Neural crest cell (in vitro differentiated cells): ENCODE results near the gene SGO1. TPM values are rescaled to one million over a fixed set of nuclear protein-coding genes. Genes with fewer than 3 reads are reported as not detected.
A peak's percentile ranks its signal among the peaks of the same experiment; 100 is the strongest.

Source experiments
- DNase-seq: peaks from one replicate; pipeline ENCODE4 v3.0.0; 2021; ENCODE audit warnings: low read depth, mixed read lengths, low spot score
- H3K27ac Mint-ChIP-seq: one replicate; pipeline ENCODE4 v1.8.0; 2021; ENCODE audit warnings: mild to moderate bottlenecking, mixed read lengths; ENCODE audit not compliant: unreplicated experiment
- H3K27me3 Mint-ChIP-seq: 2 replicates; pipeline ENCODE4 v1.8.0; 2021; ENCODE audit warnings: low read depth, mild to moderate bottlenecking, mixed read lengths
- H3K36me3 Mint-ChIP-seq: 2 replicates; pipeline ENCODE4 v1.8.0; 2021; ENCODE audit warnings: low read depth, mild to moderate bottlenecking, mixed read lengths
- H3K4me1 Mint-ChIP-seq: 2 replicates; pipeline ENCODE4 v1.8.0; 2021; ENCODE audit warnings: mixed read lengths
- H3K4me3 Mint-ChIP-seq: one replicate; pipeline ENCODE4 v1.8.0; 2021; ENCODE audit warnings: mild to moderate bottlenecking, mixed read lengths
- H3K9me3 Mint-ChIP-seq: 2 replicates; pipeline ENCODE4 v1.8.0; 2021; ENCODE audit warnings: mixed read lengths
- total RNA-seq: library from RNA; stranded (reverse); gene quantifications from 2 replicates; pipeline ENCODE4 v1.2.1, GENCODE V29; 2021
- TF ChIP-seq, protein P1 (sequence below): fragments of 200-600 bp; sonication (generic); conservative IDR thresholded peaks from 2 replicates; pipeline ENCODE4 v1.5.0; 2021; ENCODE audit warnings: antibody characterized with exemption, mild to moderate bottlenecking

SGO1 gene
- total RNA-seq, 1 donor from 2014 or later: 34.8 TPM

DNA sequence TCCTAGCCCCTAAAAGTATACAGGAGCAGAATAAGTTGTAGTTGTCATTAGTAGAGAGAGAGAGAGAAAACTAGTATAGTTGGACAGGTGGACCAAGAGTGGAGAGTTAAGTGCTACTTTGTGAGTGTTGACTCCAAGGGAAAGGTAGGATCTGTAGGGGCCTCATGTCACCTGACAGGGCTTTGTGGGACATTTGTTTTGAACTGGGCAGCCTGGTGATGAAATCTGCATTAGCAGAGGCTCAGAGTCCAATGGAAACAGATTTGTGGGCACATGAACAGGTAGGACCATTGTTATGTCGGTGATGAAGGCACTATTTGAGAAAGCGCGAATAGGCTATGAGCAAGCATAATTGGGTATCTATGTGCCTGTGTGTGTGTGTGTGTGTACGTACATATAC lies 43.5 kb downstream of the SGO1 start:
- Mint-ChIP-seq H3K4me3 (no peak overlapping the region), H3K36me3 (peaks cover 9% of the 10 kb centered on the region), H3K27ac (peak overlapping the region; percentile 72), H3K27me3 (no peaks in the 10 kb centered on the region), H3K9me3 (peaks cover 3% of the 10 kb centered on the region), H3K4me1 (peaks cover 24% of the 10 kb centered on the region)
- no peak for DNase-seq
- TF ChIP-seq, protein P1, sequence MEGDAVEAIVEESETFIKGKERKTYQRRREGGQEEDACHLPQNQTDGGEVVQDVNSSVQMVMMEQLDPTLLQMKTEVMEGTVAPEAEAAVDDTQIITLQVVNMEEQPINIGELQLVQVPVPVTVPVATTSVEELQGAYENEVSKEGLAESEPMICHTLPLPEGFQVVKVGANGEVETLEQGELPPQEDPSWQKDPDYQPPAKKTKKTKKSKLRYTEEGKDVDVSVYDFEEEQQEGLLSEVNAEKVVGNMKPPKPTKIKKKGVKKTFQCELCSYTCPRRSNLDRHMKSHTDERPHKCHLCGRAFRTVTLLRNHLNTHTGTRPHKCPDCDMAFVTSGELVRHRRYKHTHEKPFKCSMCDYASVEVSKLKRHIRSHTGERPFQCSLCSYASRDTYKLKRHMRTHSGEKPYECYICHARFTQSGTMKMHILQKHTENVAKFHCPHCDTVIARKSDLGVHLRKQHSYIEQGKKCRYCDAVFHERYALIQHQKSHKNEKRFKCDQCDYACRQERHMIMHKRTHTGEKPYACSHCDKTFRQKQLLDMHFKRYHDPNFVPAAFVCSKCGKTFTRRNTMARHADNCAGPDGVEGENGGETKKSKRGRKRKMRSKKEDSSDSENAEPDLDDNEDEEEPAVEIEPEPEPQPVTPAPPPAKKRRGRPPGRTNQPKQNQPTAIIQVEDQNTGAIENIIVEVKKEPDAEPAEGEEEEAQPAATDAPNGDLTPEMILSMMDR: no peak

DNA sequence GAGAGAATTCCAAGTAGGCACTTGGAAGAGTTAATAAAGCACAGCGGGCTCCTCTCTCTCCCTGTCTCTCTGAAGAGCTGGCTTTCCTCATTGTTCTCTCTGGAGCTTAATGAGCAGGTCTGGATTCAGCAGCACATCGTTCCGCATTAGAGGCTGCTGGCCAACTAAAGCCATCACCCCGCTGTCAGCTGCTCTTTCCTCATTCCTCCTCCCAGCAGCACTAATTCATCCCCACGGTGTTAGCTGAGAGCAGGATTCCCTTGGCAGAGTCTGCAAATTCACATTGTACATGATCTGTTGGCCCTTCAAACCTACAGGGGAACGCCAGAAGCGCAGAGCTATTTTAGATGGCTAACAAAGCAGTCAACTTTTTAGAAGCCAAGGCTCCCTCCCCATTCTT lies 44.2 kb downstream of the SGO1 start:
- Mint-ChIP-seq H3K4me3 (peak overlapping the region; percentile 70), H3K9me3 (peaks cover 3% of the 10 kb centered on the region), H3K27ac (peak overlapping the region; percentile 90), H3K36me3 (peaks cover 9% of the 10 kb centered on the region), H3K4me1 (peaks cover 24% of the 10 kb centered on the region), H3K27me3 (no peaks in the 10 kb centered on the region)
- DNase-seq: peak; percentile 5
- TF ChIP-seq, protein P1: no peak

DNA sequence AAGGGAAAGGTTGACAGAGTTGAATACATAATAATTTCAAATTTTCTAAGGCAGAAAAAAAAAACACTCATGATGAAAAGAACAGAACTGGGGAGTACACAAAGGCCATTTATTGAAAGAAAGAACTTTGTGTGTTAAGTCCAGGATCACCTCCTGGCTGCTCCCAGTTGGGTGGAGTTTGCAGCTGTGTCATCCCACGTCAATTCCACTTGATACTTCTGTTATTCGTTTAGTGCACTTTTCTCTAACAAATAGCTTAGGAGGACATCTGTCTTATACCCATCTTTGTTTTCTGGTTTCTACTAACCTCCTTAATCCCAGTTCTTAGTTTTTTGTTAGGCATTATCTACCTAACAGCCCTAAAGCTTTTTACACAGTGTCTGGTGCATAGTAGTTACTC lies 44.7 kb downstream of the SGO1 start:
- peaks cover 9% of the 10 kb centered on the region for H3K36me3 Mint-ChIP-seq
- no peaks in the 10 kb centered on the region for H3K27me3 Mint-ChIP-seq
- peaks cover 3% of the 10 kb centered on the region for H3K9me3 Mint-ChIP-seq
- TF ChIP-seq, protein P1: no peak
- peaks cover 24% of the 10 kb centered on the region for H3K4me1 Mint-ChIP-seq
- H3K4me3 Mint-ChIP-seq: no peak overlapping the region
- no peak for DNase-seq
- peak overlapping the region; percentile 90 for H3K27ac Mint-ChIP-seq

DNA sequence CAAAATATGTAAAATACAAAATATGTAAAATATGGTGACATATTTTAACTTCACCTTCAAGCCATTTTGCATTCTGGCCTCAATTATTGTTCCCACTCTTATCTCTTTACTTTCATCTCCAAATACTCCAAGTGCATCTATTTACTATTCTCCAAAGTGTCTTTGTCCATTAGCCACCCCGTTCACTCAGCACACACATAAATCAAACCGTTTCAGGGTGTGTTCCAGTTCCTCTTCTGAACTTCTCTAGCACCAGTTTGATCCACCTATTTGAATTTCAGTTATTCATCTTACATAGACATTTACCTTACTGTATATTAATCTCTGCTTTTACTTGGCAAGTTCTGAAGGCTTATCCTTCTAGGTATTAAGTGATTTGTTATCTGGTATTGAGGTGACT lies 45.1 kb downstream of the SGO1 start:
- no peak for DNase-seq
- TF ChIP-seq, protein P1: no peak
- H3K36me3 Mint-ChIP-seq: peaks cover 9% of the 10 kb centered on the region
- H3K27me3 Mint-ChIP-seq: no peaks in the 10 kb centered on the region
- peaks cover 3% of the 10 kb centered on the region for H3K9me3 Mint-ChIP-seq
- no peak overlapping the region for H3K4me3 Mint-ChIP-seq
- peak overlapping the region; percentile 53 for H3K27ac Mint-ChIP-seq
- peaks cover 24% of the 10 kb centered on the region for H3K4me1 Mint-ChIP-seq

GRCh38 chr3:20137647-20138046 lies 48.4 kb downstream of the SGO1 start:
- Mint-ChIP-seq H3K4me3 (no peak overlapping the region), H3K27ac (no peak overlapping the region), H3K27me3 (no peaks in the 10 kb centered on the region), H3K4me1 (peaks cover 20% of the 10 kb centered on the region), H3K9me3 (no peaks in the 10 kb centered on the region), H3K36me3 (peaks cover 2% of the 10 kb centered on the region)
- no peak for DNase-seq
- TF ChIP-seq, protein P1: no peak

GRCh38 chr3:20136231-20136630 lies 49.8 kb downstream of the SGO1 start:
- H3K9me3 Mint-ChIP-seq: no peaks in the 10 kb centered on the region
- H3K4me1 Mint-ChIP-seq: peaks cover 6% of the 10 kb centered on the region
- H3K27me3 Mint-ChIP-seq: no peaks in the 10 kb centered on the region
- no peak for DNase-seq
- TF ChIP-seq, protein P1: no peak
- no peak overlapping the region for H3K4me3 Mint-ChIP-seq
- H3K36me3 Mint-ChIP-seq: peaks cover 2% of the 10 kb centered on the region
- H3K27ac Mint-ChIP-seq: no peak overlapping the region
